Cardiac fibroblast (primary cell): ENCODE data around the gene PAXIP1.

Experiments used
- DNase-seq, 2 donors: peaks; one replicate each; pipeline versions ENCODE4 v3.0.0 to v3.0.0-alpha.2; 2010; ENCODE audit warnings: low read depth in 2 of 2
- H3K4me3 ChIP-seq, 2 donors: replicated peaks in 1 of 2; 1 replicate in 1 of 2; 2 replicates in 1 of 2; pipeline ENCODE4 v1.5.1; 2011; ENCODE audit warnings: low read depth in 2 of 2, low read length in 2 of 2, mild to moderate bottlenecking in 2 of 2, moderate library complexity in 1 of 2
- CTCF ChIP-seq: IDR thresholded peaks from one replicate; pipeline ENCODE4 v1.5.1; 2011; ENCODE audit warnings: low read depth, mild to moderate bottlenecking, low read length, inconsistent platforms

PAXIP1 gene

GRCh38 chr7:155027879-155028278 lies 25.0 kb upstream of the PAXIP1 start:
- TF ChIP-seq CTCF, result no peak
- DNase-seq, result no peak
- no peak overlapping the region for H3K4me3 ChIP-seq

GRCh38 chr7:155021699-155022145 lies 18.8 kb upstream of the PAXIP1 start:
- no peak for TF ChIP-seq CTCF
- no peak for DNase-seq

GRCh38 chr7:155020996-155021395 lies 18.1 kb upstream of the PAXIP1 start:
- TF ChIP-seq CTCF, result no peak
- no peak overlapping the region for H3K4me3 ChIP-seq
- no peak for DNase-seq

More at GRCh38 chr7:155021699-155022145, 18.8 kb upstream of the PAXIP1 start:
- H3K4me3 ChIP-seq, result no peak overlapping the region

- no peak for TF ChIP-seq CTCF
Observed at GRCh38 chr7:155017834-155018233, 14.9 kb upstream of the PAXIP1 start.

GRCh38 chr7:155011086-155011485 lies 8.2 kb upstream of the PAXIP1 start:
- no peak overlapping the region for H3K4me3 ChIP-seq
- DNase-seq, result no peak
- no peak for TF ChIP-seq CTCF

More at GRCh38 chr7:155017834-155018233, 14.9 kb upstream of the PAXIP1 start:
- DNase-seq, result no peak
- no peak overlapping the region for H3K4me3 ChIP-seq

- peak; percentile 33 for TF ChIP-seq CTCF
- peak in 1 of 2 donors; percentile 19 for DNase-seq
- H3K4me3 ChIP-seq, result no peak overlapping the region
Observed at GRCh38 chr7:155009570-155010157, 6.7 kb upstream of the PAXIP1 start.

- no peak overlapping the region for H3K4me3 ChIP-seq
- DNase-seq, result peak; percentile 7 to 12
- peak; percentile 42 for TF ChIP-seq CTCF
Observed at GRCh38 chr7:155007947-155008346, 5.0 kb upstream of the PAXIP1 start.
